Measurements from ENCODE around the gene RIIAD1.
"Not testable (repeated sequence)": the region's sequence is repeated elsewhere in the genome, so short reads cannot be mapped to it uniquely, and the experiment has no call there.

RIIAD1 gene

DNA sequence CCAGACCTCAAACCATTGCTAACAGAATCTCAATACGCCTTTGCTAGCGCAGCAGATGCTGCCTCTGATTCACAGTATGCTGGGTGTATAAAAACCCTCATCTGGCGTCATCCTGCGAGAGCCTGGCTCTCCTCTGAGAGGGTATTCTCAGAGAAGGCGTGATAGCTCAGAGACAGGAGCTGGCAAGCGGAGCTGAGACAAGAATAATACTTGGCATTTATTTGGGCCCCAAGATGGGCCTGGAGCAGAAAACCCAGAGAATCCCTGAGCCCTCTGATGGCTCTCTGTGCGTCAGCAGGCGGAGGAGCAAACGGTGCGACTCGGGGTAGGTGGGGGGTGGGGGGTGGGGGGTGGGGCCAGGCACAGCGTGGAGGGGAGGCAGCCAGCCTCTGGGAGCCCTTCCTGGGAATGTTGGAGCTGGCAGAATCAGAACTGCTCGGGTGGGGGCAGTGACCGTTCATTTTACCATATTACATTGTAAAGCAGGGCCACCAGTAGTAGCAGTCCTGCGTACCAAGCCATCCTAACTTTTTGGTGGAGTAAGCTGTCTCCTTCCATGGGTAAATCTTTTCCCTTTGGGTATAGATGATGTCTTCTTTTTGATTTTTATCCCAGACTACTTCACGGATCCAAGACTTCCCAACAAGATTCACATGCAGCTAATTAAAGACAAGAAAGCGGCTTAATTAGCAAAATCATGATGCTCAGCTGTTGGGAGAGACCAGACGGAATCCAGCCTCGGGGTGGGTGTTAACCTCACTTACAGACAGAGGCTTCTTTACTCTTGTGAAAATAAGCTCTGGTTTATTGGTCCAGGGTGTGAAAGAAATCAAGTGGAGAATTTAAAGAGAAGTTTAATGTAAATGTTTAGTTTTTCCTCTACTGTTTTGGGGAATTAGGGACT is 7.1 kb downstream of the RIIAD1 start:
- DNase-seq, result no peak
- in situ Hi-C loops (cut with MboI; ENCODE audit: low pct_unique_long_range_greater_than_20kb, low sequenced_read_pairs), result no loop called here

DNA sequence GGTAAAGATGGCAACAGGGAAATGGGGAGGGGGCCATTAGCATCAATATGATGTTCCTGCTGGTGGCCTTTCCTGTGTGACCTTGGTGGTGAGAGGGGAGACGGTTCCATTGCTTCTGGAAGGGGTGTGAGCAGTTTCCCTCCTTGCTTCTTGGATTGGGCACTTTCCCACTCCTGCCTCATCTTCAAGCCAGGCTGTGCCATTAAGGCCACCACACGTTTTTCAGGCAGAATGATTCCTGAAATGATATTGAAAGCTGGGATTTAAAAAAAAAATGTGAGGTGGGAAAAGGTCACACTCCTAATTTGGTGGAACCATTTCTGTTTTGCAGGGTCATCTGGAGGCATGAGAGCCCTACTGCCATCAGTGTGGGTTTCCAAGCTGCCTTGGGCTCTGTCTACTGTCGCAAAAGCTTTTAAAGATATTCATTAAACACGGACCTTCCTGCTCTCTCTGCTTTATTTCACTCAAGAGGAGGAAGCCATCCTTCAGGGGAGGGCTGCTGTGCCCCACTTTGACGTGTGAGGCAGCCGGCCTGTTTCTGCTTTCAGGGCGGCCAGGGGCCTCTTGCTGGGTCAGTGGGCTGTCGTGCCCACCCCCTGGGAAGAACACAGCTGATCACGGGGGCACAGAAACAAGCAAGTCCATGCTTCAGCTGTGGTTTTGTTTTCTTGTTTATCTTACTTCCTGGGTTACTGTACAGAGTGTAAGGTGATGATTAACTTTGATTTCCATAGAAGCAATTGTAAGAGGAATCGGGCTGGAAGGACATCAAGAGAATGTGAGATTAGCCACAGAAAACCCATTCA is 8.0 kb downstream of the RIIAD1 start:
- no peak for DNase-seq
- in situ Hi-C loops (cut with MboI; ENCODE audit: low pct_unique_long_range_greater_than_20kb, low sequenced_read_pairs), result no loop called here

DNA sequence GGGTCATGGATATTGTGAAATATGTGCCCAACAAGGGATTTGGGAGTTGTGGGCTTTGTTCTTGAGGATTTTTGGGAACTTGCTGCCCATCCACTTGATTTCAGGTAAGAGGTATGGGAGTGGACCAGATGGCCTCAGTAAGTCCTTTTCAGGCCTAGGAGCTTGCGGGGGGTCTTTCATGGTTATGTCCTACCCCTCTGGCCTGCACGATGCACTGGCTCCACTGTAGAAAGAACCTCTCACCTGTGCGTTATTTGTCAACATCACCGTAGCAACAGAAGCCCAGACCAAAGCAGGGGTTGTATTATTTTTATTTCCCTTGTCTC is 8.6 kb downstream of the RIIAD1 start:
- in situ Hi-C loops (cut with MboI; ENCODE audit: low pct_unique_long_range_greater_than_20kb, low sequenced_read_pairs), result no loop called here
- DNase-seq, result no peak

DNA sequence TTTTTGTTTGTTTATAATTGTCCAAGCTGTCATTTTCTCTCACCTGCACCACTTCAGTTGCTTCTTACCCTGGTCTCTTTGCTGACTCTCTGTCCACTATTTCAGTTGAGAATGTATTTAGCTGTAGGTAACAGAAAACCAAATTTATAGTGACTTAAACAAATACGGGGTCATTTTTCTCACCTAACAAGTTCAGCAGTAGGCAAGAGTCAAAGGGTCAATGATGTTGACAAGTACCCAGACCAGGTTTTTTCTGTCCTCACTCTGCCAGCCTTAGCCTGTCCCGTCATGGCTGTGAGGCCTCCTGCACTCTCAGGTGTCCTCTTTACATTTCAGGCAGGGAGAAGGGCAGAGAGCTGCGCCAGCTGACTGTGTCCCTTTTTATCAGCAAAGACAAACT is 11.8 kb downstream of the RIIAD1 start:
- DNase-seq, result no peak
- in situ Hi-C loops (cut with MboI; ENCODE audit: low pct_unique_long_range_greater_than_20kb, low sequenced_read_pairs), result no loop called here

DNA sequence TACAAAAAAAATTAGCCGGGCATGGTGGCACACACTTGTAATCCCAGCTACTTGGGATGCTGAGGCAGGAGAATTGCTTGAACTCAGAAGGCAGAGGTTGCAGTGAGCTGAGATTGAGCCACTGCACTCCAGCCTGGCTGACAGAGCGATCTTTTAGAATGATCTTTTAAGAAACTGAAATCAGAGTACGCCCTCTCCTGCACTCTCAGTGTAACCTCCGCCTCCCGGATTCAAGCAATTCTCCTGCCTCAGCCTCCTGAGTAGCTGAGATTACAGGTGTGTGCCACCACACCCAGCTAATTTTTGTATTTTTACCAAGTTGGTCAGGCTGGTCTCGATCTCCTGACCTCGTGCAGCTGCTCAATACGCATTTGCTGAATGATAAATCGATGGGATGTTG is 12.7 kb downstream of the RIIAD1 start:
- in situ Hi-C loops (cut with MboI; ENCODE audit: low pct_unique_long_range_greater_than_20kb, low sequenced_read_pairs); DNase-seq: not testable (repeated sequence)

DNA sequence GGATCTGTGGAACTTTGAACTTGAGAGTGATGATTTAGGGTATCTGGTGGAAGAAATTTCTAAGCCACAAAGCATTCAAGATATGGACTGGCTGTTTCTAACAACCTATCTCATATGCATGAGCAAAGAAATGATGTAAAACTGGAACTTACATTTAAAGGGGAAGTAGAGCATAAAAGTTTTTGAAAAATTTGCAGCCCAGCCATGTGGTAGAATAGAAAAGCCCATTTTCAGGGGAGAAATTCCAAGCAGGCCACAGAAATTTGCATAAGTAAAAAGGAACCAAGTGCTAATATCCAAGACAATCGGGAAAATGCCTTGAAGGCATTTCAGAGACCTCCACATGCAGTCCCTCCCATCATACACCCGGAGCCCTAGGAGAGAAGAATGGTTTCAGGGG is 15.7 kb downstream of the RIIAD1 start:
- in situ Hi-C loops (cut with MboI; ENCODE audit: low pct_unique_long_range_greater_than_20kb, low sequenced_read_pairs), result no loop called here

DNA sequence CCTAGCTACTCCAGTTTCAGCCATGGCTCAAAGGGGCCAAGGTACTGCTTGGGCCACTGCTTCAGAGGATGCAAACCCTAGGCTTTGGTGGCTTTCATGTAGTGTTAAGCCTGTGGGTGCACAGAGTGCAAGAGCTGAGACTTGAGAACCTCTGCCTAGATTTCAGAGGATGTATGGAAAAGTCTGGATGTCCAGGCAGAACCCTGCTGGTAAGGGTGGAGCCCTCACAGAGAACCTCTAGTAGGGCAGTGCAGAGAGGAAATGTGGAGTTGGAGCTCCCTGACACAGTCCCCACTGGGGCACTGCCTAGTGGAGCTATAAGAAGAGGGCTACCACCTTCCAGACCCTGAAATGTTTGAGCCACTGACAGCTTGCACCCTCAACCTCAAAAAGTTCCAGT is 16.2 kb downstream of the RIIAD1 start:
- no peak for DNase-seq
- in situ Hi-C loops (cut with MboI; ENCODE audit: low pct_unique_long_range_greater_than_20kb, low sequenced_read_pairs), result no loop called here

More for the DNA sequence above, 15.7 kb downstream of the RIIAD1 start:
- DNase-seq, result no peak

DNA sequence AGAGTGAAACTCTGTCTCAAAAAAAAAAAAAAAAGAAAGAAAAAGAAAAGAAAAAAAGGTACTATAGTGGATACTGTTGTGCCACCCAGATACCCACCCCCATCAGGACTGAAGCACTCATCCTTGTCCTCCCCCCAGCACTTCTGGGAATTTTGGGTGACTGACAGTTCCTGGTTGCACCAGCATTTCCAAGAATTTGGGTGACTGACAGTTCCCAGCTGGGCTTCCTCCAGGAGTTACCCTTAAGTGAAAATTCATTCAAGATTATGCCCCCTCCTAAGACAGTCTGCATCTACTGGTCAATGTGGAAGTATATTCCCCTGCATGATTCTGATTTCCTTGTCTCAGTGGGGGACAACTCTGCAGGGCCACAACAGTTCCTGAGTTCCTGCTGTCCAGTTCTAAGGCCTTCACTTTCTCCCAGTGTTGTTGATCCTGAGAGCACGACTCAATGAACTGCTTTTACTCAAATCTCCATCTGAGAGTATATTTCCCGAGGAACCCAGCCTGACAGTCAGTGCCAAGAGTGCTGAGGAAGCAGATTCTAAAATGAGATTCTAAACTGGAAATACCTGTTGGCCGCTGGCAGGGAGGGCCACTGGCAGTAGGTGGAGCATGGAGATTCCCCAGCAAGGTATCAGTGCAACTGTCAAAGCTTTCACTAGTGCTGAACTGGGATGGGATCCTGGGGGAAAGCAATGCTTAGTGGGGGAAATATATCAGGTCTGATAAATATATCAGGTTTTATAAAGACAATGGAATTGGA is 18.5 kb downstream of the RIIAD1 start:
- in situ Hi-C loops (cut with MboI; ENCODE audit: low pct_unique_long_range_greater_than_20kb, low sequenced_read_pairs), result no loop called here
- DNase-seq, result peak; percentile 59

DNA sequence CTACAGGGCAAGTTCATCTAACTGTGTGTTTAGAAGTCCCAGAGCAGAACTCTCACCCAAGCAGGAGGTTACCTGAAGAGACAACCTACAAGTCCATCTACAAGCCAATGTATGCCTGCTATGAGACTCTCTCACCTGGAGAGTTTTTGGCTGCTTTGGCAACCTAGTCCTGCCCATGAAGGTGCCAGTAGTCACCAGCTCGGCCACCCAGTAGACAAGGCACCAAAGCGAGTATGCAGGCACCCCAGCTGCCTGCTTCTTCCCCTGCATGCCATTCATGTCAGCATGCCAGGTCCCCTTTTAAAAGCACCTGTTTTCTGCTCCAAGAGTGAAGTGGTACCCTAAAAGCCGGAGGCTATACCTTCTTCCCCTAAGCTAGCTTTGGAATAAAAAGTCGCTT is 20.2 kb downstream of the RIIAD1 start:
- in situ Hi-C loops (cut with MboI; ENCODE audit: low pct_unique_long_range_greater_than_20kb, low sequenced_read_pairs), result no loop called here
- DNase-seq, result no peak

DNA sequence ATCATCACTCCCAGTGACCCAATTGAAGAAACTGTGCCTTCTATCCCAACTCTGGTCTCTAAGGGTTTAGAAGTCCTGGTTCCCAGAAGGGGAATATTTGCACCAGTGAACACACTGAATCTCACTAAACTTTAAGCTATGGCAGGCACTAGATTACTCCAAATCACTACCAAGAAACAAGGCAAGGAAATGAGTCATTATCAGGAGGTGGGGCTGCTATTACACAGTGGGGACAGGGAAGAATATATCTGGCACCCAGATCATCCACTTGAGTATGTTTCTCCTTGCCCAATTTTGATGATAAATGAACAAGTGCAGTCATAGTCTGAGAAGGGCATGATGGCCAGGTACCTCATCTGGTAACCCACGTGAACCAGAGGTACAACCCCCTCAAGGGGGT is 35.0 kb downstream of the RIIAD1 start:
- in situ Hi-C loops (cut with MboI; ENCODE audit: low pct_unique_long_range_greater_than_20kb, low sequenced_read_pairs), result no loop called here
- no peak for DNase-seq

DNA sequence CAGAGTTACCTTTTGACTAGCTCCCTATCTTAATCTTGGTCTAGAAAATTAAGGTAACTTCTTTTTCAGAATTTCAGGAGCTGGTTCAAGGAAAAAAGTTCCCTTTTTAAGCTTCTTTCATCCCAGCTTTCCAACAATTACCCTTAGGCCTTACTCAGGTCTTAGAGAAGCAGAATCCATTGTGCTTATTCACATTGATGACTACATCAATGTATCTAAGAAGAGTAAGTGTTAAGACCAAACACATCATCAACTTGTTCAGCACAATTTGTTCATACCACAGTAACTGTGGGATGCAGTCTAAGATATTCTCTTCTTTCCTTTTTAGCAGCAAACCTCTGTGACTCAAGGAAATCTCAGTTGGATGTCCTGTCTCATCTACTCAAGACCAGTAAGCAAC is 37.9 kb downstream of the RIIAD1 start:
- DNase-seq, result no peak
- in situ Hi-C loops (cut with MboI; ENCODE audit: low pct_unique_long_range_greater_than_20kb, low sequenced_read_pairs), result no loop called here

DNA sequence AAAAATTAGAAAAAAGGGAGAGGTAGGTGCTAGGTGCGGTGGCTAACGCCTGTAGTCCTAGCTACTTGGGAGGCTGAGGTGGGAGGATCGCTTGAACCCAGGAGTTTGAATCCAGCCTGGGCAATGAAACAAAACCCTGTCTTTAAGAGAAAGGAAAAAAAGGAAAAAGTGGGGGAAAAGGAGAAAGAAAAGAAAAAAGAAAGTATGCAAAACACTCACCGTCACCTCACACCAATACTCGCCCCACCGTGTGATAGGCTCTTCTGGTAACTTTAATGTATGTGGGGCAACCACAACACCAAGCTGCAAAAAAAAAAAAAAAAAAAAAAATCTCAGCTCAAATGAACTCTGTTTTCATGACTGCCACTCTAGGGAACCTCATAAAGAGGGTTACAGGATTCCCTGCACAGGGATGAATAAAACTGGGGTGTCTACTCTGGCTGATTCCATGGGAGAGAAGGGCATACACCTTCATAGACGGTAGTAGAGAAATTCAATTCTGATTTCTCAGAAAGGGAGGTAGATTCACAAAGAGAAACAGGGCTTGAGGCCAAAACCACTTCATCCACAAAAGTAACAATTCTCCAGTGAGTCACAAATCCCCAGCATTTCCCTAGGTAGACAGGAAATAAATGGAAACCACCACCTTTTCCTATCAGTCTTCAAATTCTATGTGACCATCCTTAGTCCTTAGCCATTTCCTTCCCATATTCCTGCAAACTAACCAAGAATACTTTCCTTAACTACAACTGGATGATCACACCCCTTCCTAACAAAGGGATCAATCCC is 39.5 kb downstream of the RIIAD1 start:
- in situ Hi-C loops (cut with MboI; ENCODE audit: low pct_unique_long_range_greater_than_20kb, low sequenced_read_pairs), result no loop called here
- DNase-seq, result no peak

DNA sequence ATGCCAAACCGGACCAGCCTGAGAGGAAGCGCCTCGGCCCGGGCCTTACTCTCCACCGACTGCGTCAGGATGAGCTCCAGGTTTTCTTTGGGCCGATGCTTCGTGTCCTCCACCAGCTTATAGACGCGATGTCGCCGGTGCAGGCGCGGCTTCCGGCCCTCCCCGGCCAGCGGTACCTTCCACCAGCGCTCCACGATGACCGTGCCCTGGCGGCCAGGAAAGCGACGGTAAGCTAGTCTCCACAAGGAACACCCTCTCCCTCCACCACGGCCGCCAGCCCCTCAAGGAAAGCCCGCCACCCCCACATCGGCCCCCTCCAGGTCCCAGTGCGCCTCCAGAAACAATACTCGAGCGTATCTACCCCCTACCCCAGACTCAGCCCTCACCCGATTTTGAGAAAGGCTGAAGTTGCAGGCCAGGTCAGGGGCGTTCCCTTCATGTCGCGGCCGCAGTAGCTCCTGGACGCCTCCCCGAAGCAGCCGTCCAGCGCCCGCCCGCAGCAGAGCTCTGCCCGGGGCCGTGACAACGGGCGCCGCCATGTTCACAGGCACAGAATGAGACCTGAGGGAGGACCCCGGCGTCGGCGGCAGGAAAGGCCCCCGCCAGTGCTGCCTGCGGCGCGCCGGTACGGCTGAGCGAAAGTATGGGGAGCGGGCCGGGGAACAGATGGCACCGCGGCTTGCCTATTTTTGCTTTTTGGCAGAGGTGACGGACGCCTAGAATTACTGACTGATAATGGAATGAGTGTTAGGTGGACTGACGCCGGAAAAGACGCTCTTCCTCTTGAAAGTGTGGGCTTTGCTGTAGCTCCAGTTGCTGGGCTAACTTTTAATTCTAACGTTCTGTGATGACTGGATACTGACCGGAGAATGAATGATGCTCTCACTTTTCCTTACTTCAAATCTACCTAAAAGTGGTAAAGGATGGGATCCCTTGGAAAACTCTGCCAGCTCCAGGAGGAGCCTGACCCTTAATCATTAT is 41.9 kb downstream of the RIIAD1 start, which contains the start of gene MRPL9:
MRPL9 (minus strand) TSS at position 556 of the 981 bp plus-strand sequence; CDS start at position 539, 17 bp downstream.
- in situ Hi-C loops (cut with MboI; ENCODE audit: low pct_unique_long_range_greater_than_20kb, low sequenced_read_pairs), result no loop called here
- peak; percentile 84 for DNase-seq

DNA sequence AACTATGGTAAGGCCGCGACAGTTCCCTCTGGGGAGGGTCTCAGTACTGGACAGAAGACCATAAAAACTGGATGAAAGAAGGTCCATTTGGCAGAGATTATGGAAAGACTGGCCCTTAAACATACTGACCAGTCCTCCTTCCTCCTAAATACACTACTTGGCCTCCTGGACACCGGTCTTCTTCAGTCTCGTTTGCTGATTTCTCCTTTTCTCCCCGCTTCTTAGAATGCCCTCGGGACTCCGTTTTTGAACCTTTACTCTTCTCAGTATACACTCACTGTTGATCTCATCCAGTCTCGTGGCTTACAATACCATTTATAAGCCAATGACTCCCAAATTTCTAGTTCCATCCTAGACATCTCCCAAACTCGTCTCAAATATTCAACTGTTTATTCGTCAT is 42.7 kb downstream of the RIIAD1 start:
- in situ Hi-C loops (cut with MboI; ENCODE audit: low pct_unique_long_range_greater_than_20kb, low sequenced_read_pairs), result no loop called here
- DNase-seq, result no peak

DNA sequence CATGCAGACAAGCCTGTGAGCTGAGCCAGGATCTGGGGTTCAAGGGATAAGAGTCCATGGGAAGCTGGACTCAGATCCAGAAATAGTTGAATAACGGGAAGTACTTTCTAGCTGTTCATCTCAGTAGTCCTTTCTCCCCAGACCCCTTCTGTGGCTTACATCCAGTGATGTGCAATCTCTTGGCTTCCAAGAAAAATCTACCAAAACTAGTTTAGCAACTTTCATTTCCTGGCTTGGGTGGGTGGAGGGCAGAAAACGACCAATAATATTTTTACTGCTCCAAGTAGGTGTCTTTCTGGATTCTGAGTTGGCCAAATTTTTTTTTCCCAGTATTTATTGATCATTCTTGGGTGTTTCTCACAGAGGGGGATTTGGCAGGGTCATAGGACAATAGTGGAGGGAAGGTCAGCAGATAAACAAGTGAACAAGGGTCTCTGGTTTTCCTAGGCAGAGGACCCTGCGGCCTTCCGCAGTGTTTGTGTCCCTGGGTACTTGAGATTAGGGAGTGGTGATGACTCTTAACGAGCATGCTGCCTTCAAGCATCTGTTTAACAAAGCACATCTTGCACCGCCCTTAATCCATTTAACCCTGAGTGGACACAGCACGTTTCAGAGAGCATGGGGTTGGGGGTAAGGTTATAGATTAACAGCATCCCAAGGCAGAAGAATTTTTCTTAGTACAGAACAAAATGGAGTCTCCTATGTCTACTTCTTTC is 47.2 kb downstream of the RIIAD1 start:
- DNase-seq; in situ Hi-C loops (cut with MboI; ENCODE audit: low pct_unique_long_range_greater_than_20kb, low sequenced_read_pairs): not testable (repeated sequence)

DNA sequence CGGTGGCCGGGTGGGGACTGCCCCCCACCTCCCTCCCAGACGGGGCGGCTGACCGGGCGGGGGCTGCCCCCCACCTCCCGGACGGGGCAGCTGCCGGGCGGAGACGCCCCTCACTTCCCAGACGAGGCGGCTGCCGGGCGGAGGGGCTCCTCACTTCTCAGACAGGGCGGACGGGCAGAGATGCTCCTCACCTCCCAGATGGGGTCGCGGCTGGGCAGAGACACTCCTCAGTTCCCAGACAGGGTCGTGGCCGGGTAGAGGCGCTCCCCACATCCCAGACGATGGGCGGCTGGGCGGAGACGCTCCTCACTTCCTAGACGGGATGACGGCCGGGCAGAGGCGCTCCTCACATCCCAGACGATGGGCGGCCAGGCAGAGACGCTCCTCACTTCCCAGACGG is 47.9 kb downstream of the RIIAD1 start:
- in situ Hi-C loops (cut with MboI; ENCODE audit: low pct_unique_long_range_greater_than_20kb, low sequenced_read_pairs); DNase-seq: not testable (repeated sequence)

DNA sequence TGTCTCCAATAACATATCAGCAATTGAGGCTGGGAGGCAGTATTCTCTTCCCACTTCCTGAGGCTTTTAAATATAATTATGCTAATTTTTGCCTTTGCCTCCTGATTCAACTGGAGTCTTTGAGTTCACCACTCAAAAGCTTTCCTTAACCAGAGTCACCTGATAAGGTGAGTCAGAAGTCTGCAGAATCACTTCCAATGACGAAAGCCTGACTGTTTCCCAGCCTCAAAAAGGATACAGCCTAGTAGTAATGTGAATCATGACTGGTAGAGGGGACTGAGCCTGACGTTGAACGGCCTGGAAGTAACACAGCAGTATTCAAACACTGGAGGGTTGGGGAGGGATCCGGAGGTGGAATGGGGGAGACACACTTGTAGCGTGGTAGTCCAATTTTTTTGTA is 52.4 kb downstream of the RIIAD1 start:
- no peak for DNase-seq
- in situ Hi-C loops (cut with MboI; ENCODE audit: low pct_unique_long_range_greater_than_20kb, low sequenced_read_pairs), result no loop called here

All from KBM-7 (cell line).